Gastrocnemius medialis (tissue), 4 donors: Measurements from ENCODE around the gene RNF169.

Experiments
- POLR2A ChIP-seq, 2 donors: fragments of 450-650 bp; IDR thresholded peaks; one replicate each; pipeline ENCODE4 v1.6.1; 2017; ENCODE audit warnings: antibody characterized with exemption in 2 of 2, mild to moderate bottlenecking in 2 of 2, moderate library complexity in 2 of 2
- TF ChIP-seq, protein P1 (sequence below), 5 experiments: fragments of 450-650 bp in 3 of 5; fragments of 200-600 bp in 2 of 5; sonication (generic) in 2 of 5; IDR thresholded peaks in 4 of 5; conservative IDR thresholded peaks in 1 of 5; 1 replicate in 4 of 5; 2 replicates in 1 of 5; pipeline ENCODE4 v1.5.1; 2016 to 2019; ENCODE audit warnings: antibody characterized with exemption in 5 of 5, mild to moderate bottlenecking in 3 of 5, moderate library complexity in 3 of 5

GRCh38 chr11:74719011-74719410, 29.6 kb upstream of the RNF169 start:
- TF ChIP-seq POLR2A (IDR thresholded peaks at IDR 0.05), result no peak
- TF ChIP-seq, protein P1, sequence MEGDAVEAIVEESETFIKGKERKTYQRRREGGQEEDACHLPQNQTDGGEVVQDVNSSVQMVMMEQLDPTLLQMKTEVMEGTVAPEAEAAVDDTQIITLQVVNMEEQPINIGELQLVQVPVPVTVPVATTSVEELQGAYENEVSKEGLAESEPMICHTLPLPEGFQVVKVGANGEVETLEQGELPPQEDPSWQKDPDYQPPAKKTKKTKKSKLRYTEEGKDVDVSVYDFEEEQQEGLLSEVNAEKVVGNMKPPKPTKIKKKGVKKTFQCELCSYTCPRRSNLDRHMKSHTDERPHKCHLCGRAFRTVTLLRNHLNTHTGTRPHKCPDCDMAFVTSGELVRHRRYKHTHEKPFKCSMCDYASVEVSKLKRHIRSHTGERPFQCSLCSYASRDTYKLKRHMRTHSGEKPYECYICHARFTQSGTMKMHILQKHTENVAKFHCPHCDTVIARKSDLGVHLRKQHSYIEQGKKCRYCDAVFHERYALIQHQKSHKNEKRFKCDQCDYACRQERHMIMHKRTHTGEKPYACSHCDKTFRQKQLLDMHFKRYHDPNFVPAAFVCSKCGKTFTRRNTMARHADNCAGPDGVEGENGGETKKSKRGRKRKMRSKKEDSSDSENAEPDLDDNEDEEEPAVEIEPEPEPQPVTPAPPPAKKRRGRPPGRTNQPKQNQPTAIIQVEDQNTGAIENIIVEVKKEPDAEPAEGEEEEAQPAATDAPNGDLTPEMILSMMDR (IDR thresholded peaks at IDR 0.05 in 4 of 5, conservative IDR thresholded peaks at IDR 0.05 in 1 of 5), result no peak
